Stimulated activated CD4-positive, alpha-beta T cell treated with anti-CD3 and anti-CD28 coated beads, Interleukin-1b, Interleukin-23, amount 100 ng/mL, for 24 hours (primary cell): ENCODE measurements around the gene CCL3.

Experiments used
- DNase-seq, 4 experiments: peaks; one replicate each; pipeline ENCODE4 v3.0.0-alpha.2; 2020; ENCODE audit warnings: low read depth in 4 of 4, low spot score in 1 of 4

CCL3 gene

DNA sequence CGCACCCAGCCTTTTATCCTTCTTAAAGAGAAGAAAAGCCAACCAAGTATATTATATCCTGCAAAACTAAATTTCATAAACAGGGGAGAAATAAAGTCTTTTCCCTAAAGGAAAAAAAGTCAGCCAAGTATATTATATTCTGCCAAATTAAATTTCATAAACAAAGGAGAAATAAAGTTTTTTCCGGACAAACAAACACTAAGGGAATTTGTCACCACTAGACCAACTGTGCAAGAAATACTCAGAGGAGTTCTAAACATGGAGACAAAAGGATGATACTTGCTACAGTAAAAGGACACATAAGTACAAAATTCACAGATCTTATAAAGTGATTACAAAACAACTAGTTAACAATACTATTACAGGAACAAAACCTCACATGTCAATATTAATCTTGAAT, 40.3 kb downstream of the CCL3 start:
- DNase-seq, result no peak

DNA sequence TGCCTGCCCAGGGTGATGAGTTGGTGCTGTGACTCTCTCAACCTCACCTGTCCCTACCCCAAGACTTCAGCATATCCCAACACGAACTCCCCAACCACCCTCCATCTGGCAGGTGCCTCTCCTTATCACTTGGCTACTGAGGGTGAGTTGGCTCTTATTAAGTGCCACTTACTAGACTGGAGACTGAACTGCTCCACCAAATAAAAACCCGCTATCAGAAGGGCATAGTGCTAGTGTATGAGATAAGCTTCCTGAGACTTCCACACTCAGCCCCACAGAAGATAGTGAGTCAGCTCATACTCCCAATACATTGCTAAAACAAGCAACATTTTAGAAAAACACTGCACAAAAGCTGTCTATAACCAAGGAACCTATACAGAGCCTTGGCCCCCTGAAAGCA, 41.9 kb downstream of the CCL3 start:
- DNase-seq, result no peak
